ENCODE data around the gene WDR70.

WDR70 gene

GRCh38 chr5:37631939-37632338, 252.8 kb downstream of the WDR70 start:
- Histone ChIP-seq H3K4me3 (IDR thresholded peaks at IDR 0.05; ENCODE audit: insufficient read depth, low read depth, low read length) (no peak overlapping the region), H3K4me1 (ENCODE audit: low read depth, poor library complexity, severe bottlenecking) (no peaks in the 10 kb centered on the region), H3K4me2 (no peak overlapping the region), H2AFZ (ENCODE audit: low read depth) (no peak overlapping the region), H3K9ac (no peak overlapping the region), H3K36me3 (ENCODE audit: insufficient read depth) (no peaks in the 10 kb centered on the region), H4K20me1 (ENCODE audit: insufficient read depth) (no peaks in the 10 kb centered on the region), H3K27me3 (ENCODE audit: insufficient read depth, low read depth) (no peaks in the 10 kb centered on the region; the same call in 1 of the 2 replicates), H3K27ac (no peak overlapping the region), H3K79me2 (ENCODE audit: insufficient read depth, low read depth) (no peaks in the 10 kb centered on the region)
- TF ChIP-seq, protein P1, sequence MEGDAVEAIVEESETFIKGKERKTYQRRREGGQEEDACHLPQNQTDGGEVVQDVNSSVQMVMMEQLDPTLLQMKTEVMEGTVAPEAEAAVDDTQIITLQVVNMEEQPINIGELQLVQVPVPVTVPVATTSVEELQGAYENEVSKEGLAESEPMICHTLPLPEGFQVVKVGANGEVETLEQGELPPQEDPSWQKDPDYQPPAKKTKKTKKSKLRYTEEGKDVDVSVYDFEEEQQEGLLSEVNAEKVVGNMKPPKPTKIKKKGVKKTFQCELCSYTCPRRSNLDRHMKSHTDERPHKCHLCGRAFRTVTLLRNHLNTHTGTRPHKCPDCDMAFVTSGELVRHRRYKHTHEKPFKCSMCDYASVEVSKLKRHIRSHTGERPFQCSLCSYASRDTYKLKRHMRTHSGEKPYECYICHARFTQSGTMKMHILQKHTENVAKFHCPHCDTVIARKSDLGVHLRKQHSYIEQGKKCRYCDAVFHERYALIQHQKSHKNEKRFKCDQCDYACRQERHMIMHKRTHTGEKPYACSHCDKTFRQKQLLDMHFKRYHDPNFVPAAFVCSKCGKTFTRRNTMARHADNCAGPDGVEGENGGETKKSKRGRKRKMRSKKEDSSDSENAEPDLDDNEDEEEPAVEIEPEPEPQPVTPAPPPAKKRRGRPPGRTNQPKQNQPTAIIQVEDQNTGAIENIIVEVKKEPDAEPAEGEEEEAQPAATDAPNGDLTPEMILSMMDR (conservative IDR thresholded peaks at IDR 0.05; ENCODE audit: low read depth, low read length), result no peak

GRCh38 chr5:37637165-37637845, 258.2 kb downstream of the WDR70 start:
- no peaks in the 10 kb centered on the region for H3K79me2 ChIP-seq (ENCODE audit: insufficient read depth, low read depth)
- H3K4me1 ChIP-seq (ENCODE audit: low read depth, poor library complexity, severe bottlenecking), result no peaks in the 10 kb centered on the region
- no peaks in the 10 kb centered on the region; the same call in 1 of the 2 replicates for H3K27me3 ChIP-seq (ENCODE audit: insufficient read depth, low read depth)
- H3K9ac ChIP-seq, result no peak overlapping the region
- no peak overlapping the region for H3K4me3 ChIP-seq (IDR thresholded peaks at IDR 0.05; ENCODE audit: insufficient read depth, low read depth, low read length)
- TF ChIP-seq, protein P1 (conservative IDR thresholded peaks at IDR 0.05; ENCODE audit: low read depth, low read length), result no peak
- H2AFZ ChIP-seq (ENCODE audit: low read depth), result no peak overlapping the region
- no peaks in the 10 kb centered on the region for H4K20me1 ChIP-seq (ENCODE audit: insufficient read depth)
- no peak overlapping the region for H3K27ac ChIP-seq
- H3K4me2 ChIP-seq, result no peak overlapping the region
- no peaks in the 10 kb centered on the region for H3K36me3 ChIP-seq (ENCODE audit: insufficient read depth)

- Histone ChIP-seq H3K4me1 (ENCODE audit: low read depth, poor library complexity, severe bottlenecking) (no peaks in the 10 kb centered on the region), H3K27me3 (ENCODE audit: insufficient read depth, low read depth) (no peaks in the 10 kb centered on the region), H3K27ac (no peak overlapping the region), H3K36me3 (ENCODE audit: insufficient read depth) (no peaks in the 10 kb centered on the region), H3K9ac (no peak overlapping the region), H3K4me2 (no peak overlapping the region), H4K20me1 (ENCODE audit: insufficient read depth) (no peaks in the 10 kb centered on the region), H3K79me2 (ENCODE audit: insufficient read depth, low read depth) (no peaks in the 10 kb centered on the region), H2AFZ (ENCODE audit: low read depth) (no peak overlapping the region), H3K4me3 (IDR thresholded peaks at IDR 0.05; ENCODE audit: insufficient read depth, low read depth, low read length) (no peak overlapping the region)
- TF ChIP-seq, protein P1 (conservative IDR thresholded peaks at IDR 0.05; ENCODE audit: low read depth, low read length), result no peak
These were observed 259.8 kb downstream of the WDR70 start for GRCh38 chr5:37638897-37639296.

DNA sequence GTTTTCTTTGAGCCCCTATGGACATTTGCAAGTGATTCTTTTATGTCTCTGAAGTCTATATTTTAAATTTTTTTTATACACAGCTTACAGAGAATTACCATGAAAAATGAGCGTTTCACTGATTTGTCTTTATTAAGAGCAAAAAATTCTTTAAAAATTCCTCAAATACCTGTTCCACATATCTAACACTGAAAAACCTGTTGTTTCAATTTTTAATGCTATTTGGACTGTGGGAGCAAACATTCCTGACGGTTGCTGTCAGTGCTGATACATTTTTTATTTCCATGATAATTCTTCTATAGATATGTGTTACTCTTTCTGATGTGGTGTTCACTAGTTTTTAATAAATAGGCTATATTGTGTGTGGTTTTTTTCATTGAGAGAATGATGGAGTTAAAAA, 261.0 kb downstream of the WDR70 start:
- Histone ChIP-seq H4K20me1 (ENCODE audit: insufficient read depth) (no peaks in the 10 kb centered on the region), H3K9ac (no peak overlapping the region), H3K4me2 (no peak overlapping the region), H3K36me3 (ENCODE audit: insufficient read depth) (no peaks in the 10 kb centered on the region), H3K27ac (no peak overlapping the region), H3K27me3 (ENCODE audit: insufficient read depth, low read depth) (no peaks in the 10 kb centered on the region), H2AFZ (ENCODE audit: low read depth) (no peak overlapping the region), H3K4me1 (ENCODE audit: low read depth, poor library complexity, severe bottlenecking) (no peaks in the 10 kb centered on the region), H3K4me3 (IDR thresholded peaks at IDR 0.05; ENCODE audit: insufficient read depth, low read depth, low read length) (no peak overlapping the region), H3K79me2 (ENCODE audit: insufficient read depth, low read depth) (no peaks in the 10 kb centered on the region)
- TF ChIP-seq, protein P1 (conservative IDR thresholded peaks at IDR 0.05; ENCODE audit: low read depth, low read length), result no peak

Data from KMS-11 (cell line).